GM10266 (cell line): Measurements from ENCODE around the gene STAT5B.

Experiments used
- DNase-seq: peaks from one replicate; pipeline ENCODE4 v3.0.0; 2012; ENCODE audit errors: extremely low spot score
- TF ChIP-seq, protein P1 (sequence below): IDR thresholded peaks from 2 replicates; pipeline ENCODE4 v1.5.1; 2012; ENCODE audit warnings: mild to moderate bottlenecking, low read depth; ENCODE audit not compliant: control insufficient read depth, insufficient read depth; ENCODE audit errors: missing control alignments

Gene STAT5B

GRCh38 chr17:42274812-42275526 lies 1.2 kb downstream of the STAT5B start:
- TF ChIP-seq, protein P1, sequence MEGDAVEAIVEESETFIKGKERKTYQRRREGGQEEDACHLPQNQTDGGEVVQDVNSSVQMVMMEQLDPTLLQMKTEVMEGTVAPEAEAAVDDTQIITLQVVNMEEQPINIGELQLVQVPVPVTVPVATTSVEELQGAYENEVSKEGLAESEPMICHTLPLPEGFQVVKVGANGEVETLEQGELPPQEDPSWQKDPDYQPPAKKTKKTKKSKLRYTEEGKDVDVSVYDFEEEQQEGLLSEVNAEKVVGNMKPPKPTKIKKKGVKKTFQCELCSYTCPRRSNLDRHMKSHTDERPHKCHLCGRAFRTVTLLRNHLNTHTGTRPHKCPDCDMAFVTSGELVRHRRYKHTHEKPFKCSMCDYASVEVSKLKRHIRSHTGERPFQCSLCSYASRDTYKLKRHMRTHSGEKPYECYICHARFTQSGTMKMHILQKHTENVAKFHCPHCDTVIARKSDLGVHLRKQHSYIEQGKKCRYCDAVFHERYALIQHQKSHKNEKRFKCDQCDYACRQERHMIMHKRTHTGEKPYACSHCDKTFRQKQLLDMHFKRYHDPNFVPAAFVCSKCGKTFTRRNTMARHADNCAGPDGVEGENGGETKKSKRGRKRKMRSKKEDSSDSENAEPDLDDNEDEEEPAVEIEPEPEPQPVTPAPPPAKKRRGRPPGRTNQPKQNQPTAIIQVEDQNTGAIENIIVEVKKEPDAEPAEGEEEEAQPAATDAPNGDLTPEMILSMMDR = no peak
- no peak for DNase-seq

DNA sequence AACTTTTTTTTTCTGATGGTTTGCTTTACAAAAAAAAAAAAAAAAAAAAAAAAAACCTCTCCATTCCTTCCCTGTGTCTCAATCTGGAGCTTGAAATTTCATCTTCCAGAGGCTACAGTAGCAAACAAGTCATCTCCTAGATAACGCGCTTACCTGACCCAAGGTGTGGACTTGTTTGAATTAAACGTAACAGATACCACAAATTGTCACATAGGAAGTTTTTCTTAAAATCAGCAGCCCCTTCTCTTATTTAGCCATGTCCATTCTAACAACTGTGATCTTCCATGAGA lies 2.0 kb downstream of the STAT5B start:
- no peak for DNase-seq
- TF ChIP-seq, protein P1 = no peak

DNA sequence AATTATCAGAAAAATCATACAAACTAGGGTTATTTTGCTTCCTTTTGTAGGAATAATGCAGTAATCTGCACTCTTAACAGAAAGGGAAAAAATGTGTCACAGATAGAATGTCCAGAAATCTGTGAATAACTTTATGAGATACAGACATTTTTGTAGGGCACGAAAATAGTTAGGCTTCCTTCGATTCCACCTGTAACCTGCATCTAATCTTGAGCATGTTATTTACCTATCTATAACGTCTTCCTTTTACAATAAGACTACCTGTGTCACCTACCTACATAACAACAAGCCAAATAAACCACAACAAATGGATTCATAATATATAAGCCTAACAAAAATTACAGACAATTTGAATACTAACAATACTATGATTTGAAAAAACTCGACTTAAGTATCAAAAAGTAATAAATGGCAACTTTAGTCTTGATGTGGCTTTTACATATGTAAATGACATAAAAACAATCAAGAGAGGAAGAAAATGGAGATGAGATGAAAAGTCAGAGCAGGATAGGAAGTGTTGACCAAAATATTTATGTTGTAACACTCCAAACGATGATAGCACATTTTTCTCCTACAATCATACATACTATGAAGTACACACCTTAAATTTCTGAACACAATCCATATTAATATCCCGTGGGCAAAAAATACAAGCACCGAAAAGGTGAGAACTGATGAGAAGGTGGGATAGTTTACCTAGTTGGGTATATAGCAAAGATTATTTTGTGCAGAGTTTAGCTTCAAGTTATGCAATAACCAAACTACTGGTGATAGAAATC lies 2.5 kb downstream of the STAT5B start:
- no peak for DNase-seq
- TF ChIP-seq, protein P1 = no peak

- DNase-seq = no peak
- TF ChIP-seq, protein P1 = no peak
Measured at GRCh38 chr17:42272162-42272907, 3.9 kb downstream of the STAT5B start.

DNA sequence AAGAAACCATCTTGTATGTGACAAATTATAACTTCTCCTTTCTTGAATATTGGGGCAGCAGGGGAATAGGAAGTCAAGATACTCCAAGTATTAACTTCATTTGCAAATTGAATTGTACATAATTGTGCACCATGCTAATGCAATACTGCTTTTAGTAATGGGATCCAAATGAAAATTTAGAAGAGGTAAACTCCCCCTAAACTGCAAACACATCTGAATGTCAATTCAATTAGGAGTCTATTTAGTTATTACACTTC lies 4.5 kb downstream of the STAT5B start:
- TF ChIP-seq, protein P1 = no peak
- no peak for DNase-seq

DNA sequence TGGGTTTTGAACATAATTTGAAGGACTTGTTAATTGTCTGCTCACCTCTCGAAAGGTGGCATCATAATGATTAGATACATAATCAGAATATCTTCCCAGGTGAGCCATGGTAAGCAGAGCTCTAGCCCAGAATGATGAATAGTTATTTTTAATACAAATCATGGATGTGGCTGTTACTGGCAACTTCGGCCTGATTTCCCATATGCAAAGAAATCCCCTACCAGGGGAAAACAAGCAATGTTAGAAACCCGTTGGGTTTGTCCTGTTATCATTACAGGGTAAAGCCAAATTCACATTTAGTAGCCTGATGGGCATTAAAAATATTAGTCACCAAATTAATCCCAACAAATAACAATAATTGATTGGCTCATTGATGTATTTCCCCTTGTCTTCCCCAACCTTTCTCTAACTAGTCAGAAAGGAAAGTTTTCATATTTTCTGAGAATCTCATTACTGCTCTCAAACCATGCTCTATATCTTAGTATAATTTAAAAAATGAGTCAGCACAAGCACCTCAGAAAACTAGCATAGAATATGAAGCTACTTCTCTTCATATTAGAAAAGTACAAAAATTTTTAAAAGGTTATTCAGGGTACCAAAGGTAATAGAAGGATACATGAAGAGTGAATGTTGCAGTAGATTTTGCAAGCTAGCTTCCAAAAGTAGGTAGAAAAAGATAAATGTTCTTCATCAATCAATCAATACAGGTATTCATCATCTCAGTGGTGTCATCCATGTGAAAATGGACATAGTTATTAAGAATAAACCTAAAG lies 5.0 kb downstream of the STAT5B start:
- TF ChIP-seq, protein P1 = no peak
- no peak for DNase-seq
